ENCODE data around the gene AXIN2.

- TF ChIP-seq RAD21 (IDR thresholded peaks at IDR 0.05; ENCODE audit: insufficient read depth, low read depth, low read length) (no peak), JUNB (IDR thresholded peaks at IDR 0.05) (no peak), POLR2A (IDR thresholded peaks at IDR 0.05; ENCODE audit: low read depth, low read length) (no peak), ZBTB33 (IDR thresholded peaks at IDR 0.05) (no peak), ZZZ3 (IDR thresholded peaks at IDR 0.05; ENCODE audit: control insufficient read depth, insufficient read length, low read depth) (no peak), CBX3 (IDR thresholded peaks at IDR 0.05; ENCODE audit: borderline replicate concordance, low read depth) (no peak), CTCF (IDR thresholded peaks at IDR 0.05 in 2 of 3, conservative IDR thresholded peaks at IDR 0.05 in 1 of 3; ENCODE audit: control insufficient read depth in 2 of 3, extremely low read depth in 1 of 3, insufficient read depth in 1 of 3, low read depth in 3 of 3, low read length in 3 of 3) (no peak)
These were observed 2.0 kb downstream of the AXIN2 start for GRCh38 chr17:65559461-65559803.
